GM04504 (cell line): ENCODE data around the gene ITGA3.

Source experiments
- DNase-seq: peaks from one replicate; pipeline ENCODE4 v3.0.0-alpha.2; 2012; ENCODE audit warnings: low read depth

The ITGA3 gene

GRCh38 chr17:50055426-50056216 lies at the start of gene ITGA3:
Gene ITGA3, plus strand, starts transcription at chr17:50056110. Its CDS starts 330 bp downstream, at chr17:50056440.
- DNase-seq: peak; percentile 68

- DNase-seq: no peak
These were observed 46.6 kb upstream of the ITGA3 start for GRCh38 chr17:50009282-50009681.

GRCh38 chr17:50013079-50013478 lies 42.8 kb upstream of the ITGA3 start:
- no peak for DNase-seq

- DNase-seq: no peak
These were observed 41.3 kb upstream of the ITGA3 start for GRCh38 chr17:50014471-50015088.

- DNase-seq: no peak
These were observed 40.8 kb upstream of the ITGA3 start for GRCh38 chr17:50015146-50015545.

- DNase-seq: no peak
These were observed 37.0 kb upstream of the ITGA3 start for GRCh38 chr17:50018909-50019308.

GRCh38 chr17:50020841-50021599 lies 34.9 kb upstream of the ITGA3 start:
- no peak for DNase-seq

GRCh38 chr17:50021681-50022370 lies 34.1 kb upstream of the ITGA3 start:
- no peak for DNase-seq

- DNase-seq: no peak
These were observed 33.3 kb upstream of the ITGA3 start for GRCh38 chr17:50022463-50023130.

GRCh38 chr17:50023520-50023919 lies 32.4 kb upstream of the ITGA3 start:
- DNase-seq: no peak

GRCh38 chr17:50024808-50025207 lies 31.1 kb upstream of the ITGA3 start:
- DNase-seq: no peak

GRCh38 chr17:50026046-50026675 lies 29.7 kb upstream of the ITGA3 start:
- no peak for DNase-seq

- DNase-seq: peak; percentile 57
These were observed 29.1 kb upstream of the ITGA3 start for GRCh38 chr17:50026837-50027171.

GRCh38 chr17:50027172-50027880 lies 28.6 kb upstream of the ITGA3 start:
- DNase-seq: peak; percentile 87

GRCh38 chr17:50027881-50028735 lies 27.8 kb upstream of the ITGA3 start:
- no peak for DNase-seq

GRCh38 chr17:50028736-50029120 lies 27.2 kb upstream of the ITGA3 start:
- no peak for DNase-seq

GRCh38 chr17:50029185-50029584 lies 26.7 kb upstream of the ITGA3 start:
- DNase-seq: no peak

- no peak for DNase-seq
These were observed 22.6 kb upstream of the ITGA3 start for GRCh38 chr17:50033316-50033715.

- no peak for DNase-seq
These were observed 21.2 kb upstream of the ITGA3 start for GRCh38 chr17:50034498-50035364.
